ENCODE data around the gene DRG2.
A peak's percentile ranks its signal among the peaks of the same experiment; 100 is the strongest.

The DRG2 gene

GRCh38 chr17:18087610-18088491 is at the start of gene DRG2:
DRG2 (plus strand) TSS chr17:18087948; CDS start chr17:18088024, 76 bp downstream.
- peak within 1 kb of the TSS; percentile 71 for H3K9ac ChIP-seq
- H3K4me3 ChIP-seq (ENCODE audit: low read depth, low read length): peak within 1 kb of the TSS; percentile 87
- H3K27ac ChIP-seq: peak within 1 kb of the TSS; percentile 67
- H3K4me2 ChIP-seq (ENCODE audit: low read length): peak within 1 kb of the TSS; percentile 90
- H3K9me3 ChIP-seq (ENCODE audit: control insufficient read depth, low read length): no peaks in the 10 kb centered on the region
- H2AFZ ChIP-seq: peak within 1 kb of the TSS; percentile 90
- no peaks in the 10 kb centered on the region for H3K36me3 ChIP-seq (ENCODE audit: control insufficient read depth, insufficient read depth, low read length)
- H3K27me3 ChIP-seq (ENCODE audit: control insufficient read depth, insufficient read depth, low read length): no peaks in the 10 kb centered on the region
- peaks cover 4% of the 10 kb centered on the region for H3K79me2 ChIP-seq
- peaks cover 6% of the 10 kb centered on the region for H3K4me1 ChIP-seq
- TF ChIP-seq CTCF (IDR thresholded peaks at IDR 0.05): peak; percentile 36

GRCh38 chr17:18038149-18038850 is 49.4 kb upstream of the DRG2 start:
- no peak overlapping the region for H3K9ac ChIP-seq
- peaks cover 53% of the 10 kb centered on the region for H3K79me2 ChIP-seq
- no peaks in the 10 kb centered on the region for H3K36me3 ChIP-seq (ENCODE audit: control insufficient read depth, insufficient read depth, low read length)
- H3K4me3 ChIP-seq (ENCODE audit: low read depth, low read length): peak overlapping the region; percentile 82
- peaks cover 24% of the 10 kb centered on the region for H3K4me1 ChIP-seq
- H3K27me3 ChIP-seq (ENCODE audit: control insufficient read depth, insufficient read depth, low read length): no peaks in the 10 kb centered on the region
- peak overlapping the region; percentile 89 for H2AFZ ChIP-seq
- H3K9me3 ChIP-seq (ENCODE audit: control insufficient read depth, low read length): no peaks in the 10 kb centered on the region
- TF ChIP-seq CTCF (IDR thresholded peaks at IDR 0.05): no peak
- H3K4me2 ChIP-seq (ENCODE audit: low read length): peak overlapping the region; percentile 83
- H3K27ac ChIP-seq: peak overlapping the region; percentile 42

DNA sequence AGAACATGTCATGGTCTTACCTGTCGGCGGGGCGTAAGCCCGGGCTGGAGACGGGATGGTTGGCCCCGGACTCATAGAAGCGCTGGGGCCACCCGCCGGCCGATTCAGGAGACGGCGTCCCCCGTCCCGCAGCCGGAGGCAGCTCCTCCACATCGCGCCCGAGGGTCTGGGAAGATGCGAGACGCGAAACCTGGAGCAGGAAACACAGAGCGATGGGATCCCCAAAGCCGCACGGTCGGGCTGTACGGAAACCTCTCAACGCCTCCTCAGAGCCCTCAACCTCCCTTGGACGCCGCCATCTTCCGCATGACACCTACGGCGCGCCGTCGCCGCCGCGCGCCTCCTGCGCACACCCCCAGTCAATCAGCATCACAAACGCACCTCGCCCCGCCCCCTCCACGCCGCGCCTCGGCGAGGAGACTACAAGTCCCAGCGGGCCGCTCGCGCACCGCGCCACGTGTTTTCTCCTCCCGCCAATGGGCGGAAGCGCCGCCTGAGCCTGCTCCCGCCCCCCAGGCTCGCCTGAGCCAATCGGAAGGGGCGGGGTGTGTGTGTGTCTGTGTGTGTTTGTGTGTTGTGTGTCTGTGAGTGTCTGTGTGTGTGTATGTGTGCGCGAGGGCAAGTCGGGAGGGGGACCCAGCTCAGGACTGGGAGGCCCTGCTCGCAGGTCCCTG is 48.8 kb upstream of the DRG2 start, which contains the start of the genes ATPAF2 and GID4:
TSS of gene ATPAF2 (minus strand) at position 308 of the 674 bp plus-strand sequence. CDS start at position 153, 155 bp downstream.
TSS of gene GID4 (plus strand) at position 548 of the 674 bp plus-strand sequence. CDS start at position 605, 57 bp downstream.
- H3K4me3 ChIP-seq (ENCODE audit: low read depth, low read length): peak within 1 kb of the TSS; percentile 82
- H3K36me3 ChIP-seq (ENCODE audit: control insufficient read depth, insufficient read depth, low read length): no peaks in the 10 kb centered on the region
- H3K4me1 ChIP-seq: peaks cover 26% of the 10 kb centered on the region
- H3K27ac ChIP-seq: peak within 1 kb of the TSS; percentile 42
- H3K9me3 ChIP-seq (ENCODE audit: control insufficient read depth, low read length): no peaks in the 10 kb centered on the region
- H3K9ac ChIP-seq: peak within 1 kb of the TSS; percentile 17
- peak; percentile 12 for TF ChIP-seq CTCF (IDR thresholded peaks at IDR 0.05)
- peak within 1 kb of the TSS; percentile 89 for H2AFZ ChIP-seq
- H3K79me2 ChIP-seq: peaks cover 52% of the 10 kb centered on the region
- H3K27me3 ChIP-seq (ENCODE audit: control insufficient read depth, insufficient read depth, low read length): no peaks in the 10 kb centered on the region
- peak within 1 kb of the TSS; percentile 90 for H3K4me2 ChIP-seq (ENCODE audit: low read length)

GRCh38 chr17:18039535-18040260 is 48.0 kb upstream of the DRG2 start:
- Histone ChIP-seq H3K9me3 (ENCODE audit: control insufficient read depth, low read length) (no peaks in the 10 kb centered on the region), H3K9ac (peak overlapping the region; percentile 17), H3K36me3 (ENCODE audit: control insufficient read depth, insufficient read depth, low read length) (no peaks in the 10 kb centered on the region), H2AFZ (peak overlapping the region; percentile 85), H3K27me3 (ENCODE audit: control insufficient read depth, insufficient read depth, low read length) (no peaks in the 10 kb centered on the region), H3K4me1 (peaks cover 26% of the 10 kb centered on the region), H3K4me2 (ENCODE audit: low read length) (peak overlapping the region; percentile 90), H3K4me3 (ENCODE audit: low read depth, low read length) (peak overlapping the region; percentile 82), H3K27ac (peak overlapping the region; percentile 42), H3K79me2 (peaks cover 48% of the 10 kb centered on the region)
- TF ChIP-seq CTCF (IDR thresholded peaks at IDR 0.05): no peak

Measured in parathyroid adenoma (tissue), 2 donors.